ENCODE measurements around the gene GABRR2. TPM values are rescaled to one million over a fixed set of nuclear protein-coding genes. Genes with fewer than 3 reads are reported as not detected.
A peak's percentile ranks its signal among the peaks of the same experiment; 100 is the strongest.

GABRR2 gene
- total RNA-seq, 2 donors from 2014 or later: 0.33 to 0.35 TPM

DNA sequence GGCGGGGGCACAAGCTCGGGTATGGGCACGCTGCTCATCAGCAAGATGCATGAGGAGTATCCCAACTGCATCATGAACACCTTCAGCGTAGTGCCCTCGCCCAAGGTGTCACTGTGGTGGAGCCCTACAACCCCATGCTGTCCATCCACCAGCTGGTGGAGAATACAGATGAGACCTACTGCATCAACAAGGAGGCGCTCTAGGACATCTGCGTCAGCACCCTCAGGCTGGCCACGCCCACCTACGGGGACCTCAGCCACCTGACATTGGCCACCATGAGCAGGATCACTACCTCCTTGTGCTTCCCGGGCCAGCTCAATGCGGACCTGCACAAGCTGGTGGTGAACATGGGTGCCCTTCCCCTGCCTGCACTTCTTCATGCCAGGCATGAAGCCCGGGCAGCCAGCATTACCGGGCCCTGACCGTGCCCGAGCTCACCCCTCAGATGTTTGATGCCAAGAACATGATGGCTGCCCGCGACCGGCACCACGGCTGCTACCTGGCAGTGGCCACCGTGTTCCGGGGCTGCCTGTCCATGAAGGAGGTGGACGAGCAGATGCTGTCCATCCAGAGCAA, 12.8 kb downstream of the GABRR2 start:
- H3K36me3 ChIP-seq: no peaks in the 10 kb centered on the region
- no peaks in the 10 kb centered on the region for H3K27me3 ChIP-seq
- TF ChIP-seq, protein P1, sequence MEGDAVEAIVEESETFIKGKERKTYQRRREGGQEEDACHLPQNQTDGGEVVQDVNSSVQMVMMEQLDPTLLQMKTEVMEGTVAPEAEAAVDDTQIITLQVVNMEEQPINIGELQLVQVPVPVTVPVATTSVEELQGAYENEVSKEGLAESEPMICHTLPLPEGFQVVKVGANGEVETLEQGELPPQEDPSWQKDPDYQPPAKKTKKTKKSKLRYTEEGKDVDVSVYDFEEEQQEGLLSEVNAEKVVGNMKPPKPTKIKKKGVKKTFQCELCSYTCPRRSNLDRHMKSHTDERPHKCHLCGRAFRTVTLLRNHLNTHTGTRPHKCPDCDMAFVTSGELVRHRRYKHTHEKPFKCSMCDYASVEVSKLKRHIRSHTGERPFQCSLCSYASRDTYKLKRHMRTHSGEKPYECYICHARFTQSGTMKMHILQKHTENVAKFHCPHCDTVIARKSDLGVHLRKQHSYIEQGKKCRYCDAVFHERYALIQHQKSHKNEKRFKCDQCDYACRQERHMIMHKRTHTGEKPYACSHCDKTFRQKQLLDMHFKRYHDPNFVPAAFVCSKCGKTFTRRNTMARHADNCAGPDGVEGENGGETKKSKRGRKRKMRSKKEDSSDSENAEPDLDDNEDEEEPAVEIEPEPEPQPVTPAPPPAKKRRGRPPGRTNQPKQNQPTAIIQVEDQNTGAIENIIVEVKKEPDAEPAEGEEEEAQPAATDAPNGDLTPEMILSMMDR (IDR thresholded peaks at IDR 0.05): no peak
- H3K4me1 ChIP-seq: peaks cover 0 to 20% of the 10 kb centered on the region in 2 donors
- no peak overlapping the region for H3K4me3 ChIP-seq
- H3K9me3 ChIP-seq: peaks cover 0 to 6% of the 10 kb centered on the region in 2 donors
- H3K27ac ChIP-seq: no peak overlapping the region
- DNase-seq (ENCODE audit: low spot score): no peak

DNA sequence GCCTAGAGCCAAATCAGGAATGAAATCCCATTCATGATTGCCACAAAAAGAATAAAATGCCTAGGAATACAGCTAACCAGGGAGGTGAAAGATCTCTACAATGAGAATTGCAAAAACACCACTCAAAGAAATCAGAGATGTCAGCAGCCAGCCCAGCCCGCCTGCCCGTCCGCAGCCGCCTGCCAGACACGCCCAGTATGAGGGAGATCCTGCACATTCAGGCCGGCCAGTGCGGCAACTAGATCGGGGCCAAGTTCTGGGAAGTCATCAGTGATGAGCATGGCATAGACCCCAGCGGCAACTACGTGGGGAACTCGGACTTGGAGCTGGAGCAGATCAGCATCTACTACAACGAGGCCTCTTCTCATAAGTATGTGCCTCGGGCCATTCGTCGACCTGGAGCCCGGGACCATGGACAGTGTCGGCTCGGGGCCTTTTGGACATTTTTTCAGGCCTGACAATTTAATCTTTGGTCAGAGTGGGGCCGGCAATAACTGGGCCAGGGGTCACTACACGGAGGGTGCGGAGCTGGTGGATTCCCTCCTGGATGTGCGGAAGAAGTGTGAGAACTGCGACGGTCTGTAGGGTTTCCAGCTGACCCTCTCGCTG, 13.4 kb downstream of the GABRR2 start:
- H3K9me3 ChIP-seq: peaks cover 0 to 6% of the 10 kb centered on the region in 2 donors
- DNase-seq (ENCODE audit: low spot score): no peak
- TF ChIP-seq, protein P1 (IDR thresholded peaks at IDR 0.05): no peak
- H3K27ac ChIP-seq: no peak overlapping the region
- no peaks in the 10 kb centered on the region for H3K27me3 ChIP-seq
- peaks cover 0 to 20% of the 10 kb centered on the region in 2 donors for H3K4me1 ChIP-seq
- no peaks in the 10 kb centered on the region for H3K36me3 ChIP-seq
- no peak overlapping the region for H3K4me3 ChIP-seq

DNA sequence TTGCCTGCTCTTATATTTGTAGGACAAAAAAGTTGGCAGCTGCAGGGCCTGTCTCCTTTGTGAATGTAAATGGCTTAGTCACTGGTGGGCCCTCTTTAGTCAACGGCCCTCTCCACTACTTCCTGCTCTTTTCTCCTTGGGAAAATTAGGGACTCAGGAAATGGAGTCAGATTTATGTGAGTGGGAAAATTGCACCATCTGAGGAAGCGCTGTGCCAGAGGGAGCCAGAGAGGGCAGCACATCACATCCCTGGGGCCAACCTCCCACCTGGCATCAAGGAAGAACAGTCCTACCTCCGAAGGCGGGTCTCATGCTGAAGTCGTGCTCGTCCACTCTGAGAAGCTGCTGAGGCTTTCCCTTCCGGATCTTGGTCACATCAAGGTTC, 15.6 kb downstream of the GABRR2 start:
- DNase-seq (ENCODE audit: low spot score): no peak
- TF ChIP-seq, protein P1 (IDR thresholded peaks at IDR 0.05): no peak
- Histone ChIP-seq H3K9me3 (peaks cover 0 to 6% of the 10 kb centered on the region in 2 donors), H3K27ac (no peak overlapping the region), H3K4me3 (no peak overlapping the region), H3K4me1 (peaks cover 0 to 20% of the 10 kb centered on the region in 2 donors), H3K36me3 (no peaks in the 10 kb centered on the region), H3K27me3 (no peaks in the 10 kb centered on the region)

DNA sequence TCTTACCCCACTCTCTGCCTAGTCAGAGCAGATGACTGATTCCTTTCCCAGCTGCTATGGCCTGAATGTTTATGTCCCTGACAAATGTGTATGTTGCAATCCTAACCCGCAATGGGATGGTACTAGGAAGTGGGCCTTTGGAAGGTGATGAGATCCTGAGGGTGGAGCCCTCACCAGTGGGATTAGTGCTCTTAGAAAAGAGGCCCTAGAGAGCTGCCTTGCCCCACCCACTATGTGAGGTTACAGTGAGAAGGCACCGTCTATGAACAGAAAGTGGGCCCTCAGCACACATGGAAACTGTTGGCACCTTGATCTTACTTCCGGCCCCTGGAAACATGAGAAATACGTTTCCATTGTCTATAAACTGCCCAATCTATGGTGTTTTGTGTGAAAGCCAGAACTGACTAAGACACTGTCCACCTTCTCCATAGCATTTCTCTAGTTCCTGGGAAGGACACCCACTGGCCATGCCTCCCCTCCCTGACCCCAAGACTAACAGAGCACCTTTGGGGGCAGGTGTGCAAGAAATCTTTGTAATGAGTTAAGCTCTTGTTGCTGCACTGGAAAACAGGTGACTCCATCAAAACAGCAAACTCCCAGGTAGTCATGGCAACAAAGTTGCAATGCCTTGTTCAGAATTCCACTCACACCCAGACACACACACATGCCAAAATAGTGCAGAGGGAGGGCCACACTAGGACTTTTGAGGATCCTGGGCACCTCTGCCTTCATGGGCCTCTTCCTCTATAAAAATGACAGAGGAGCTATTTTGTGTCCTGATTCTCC, 16.2 kb downstream of the GABRR2 start:
- H3K4me1 ChIP-seq: peaks cover 0 to 20% of the 10 kb centered on the region in 2 donors
- H3K36me3 ChIP-seq: no peaks in the 10 kb centered on the region
- H3K27ac ChIP-seq: no peak overlapping the region
- DNase-seq (ENCODE audit: low spot score): no peak
- no peaks in the 10 kb centered on the region for H3K27me3 ChIP-seq
- H3K4me3 ChIP-seq: no peak overlapping the region
- TF ChIP-seq, protein P1 (IDR thresholded peaks at IDR 0.05): no peak
- H3K9me3 ChIP-seq: peaks cover 0 to 4% of the 10 kb centered on the region in 2 donors

DNA sequence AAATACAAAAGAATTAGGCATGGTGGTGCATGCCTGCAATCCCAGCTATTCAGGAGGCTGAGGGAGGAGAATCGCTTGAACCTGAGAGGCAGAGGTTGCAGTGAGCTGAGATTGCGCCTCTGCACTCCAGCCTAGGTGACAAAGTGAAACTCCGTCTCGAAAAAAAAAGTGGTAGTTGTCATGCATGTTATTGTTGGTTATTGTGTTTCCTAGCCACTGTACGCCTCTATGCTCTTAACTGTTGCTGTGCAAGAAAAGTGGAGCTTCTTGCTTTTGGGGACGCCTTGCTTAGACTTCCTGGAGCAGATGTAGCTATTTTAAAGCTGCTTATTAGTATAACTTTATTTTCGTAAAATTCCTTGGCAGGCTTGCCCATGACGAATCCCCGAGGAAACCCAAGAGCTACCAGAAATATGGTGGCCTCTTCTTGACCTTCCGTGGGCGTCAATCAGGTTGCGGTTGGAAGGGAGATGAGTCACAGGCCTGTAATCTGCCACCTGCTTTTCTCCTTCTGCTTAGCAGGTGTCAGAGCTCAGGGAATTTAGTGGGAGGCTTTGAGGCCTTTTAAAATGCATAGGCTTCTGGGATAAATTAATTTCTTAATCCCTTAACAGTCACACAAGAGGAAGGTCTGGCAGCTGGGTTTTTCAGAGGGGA, 17.3 kb downstream of the GABRR2 start:
- no peaks in the 10 kb centered on the region for H3K27me3 ChIP-seq
- DNase-seq (ENCODE audit: low spot score): no peak
- H3K27ac ChIP-seq: peak overlapping the region in 1 of 2 donors; percentile 24
- H3K9me3 ChIP-seq: no peaks in the 10 kb centered on the region
- H3K4me1 ChIP-seq: peaks cover 0 to 20% of the 10 kb centered on the region in 2 donors
- H3K36me3 ChIP-seq: no peaks in the 10 kb centered on the region
- TF ChIP-seq, protein P1 (IDR thresholded peaks at IDR 0.05): no peak
- no peak overlapping the region for H3K4me3 ChIP-seq

Data from right atrium auricular region (tissue), 2 donors.